Prostate gland (tissue), 2 donors: ENCODE data around the gene CCBE1. TPM values are rescaled to one million over a fixed set of nuclear protein-coding genes. Genes with fewer than 3 reads are reported as not detected.

Source experiments
- DNase-seq: peaks from one replicate; pipeline ENCODE4 v3.0.0-alpha.2; 2019; ENCODE audit warnings: low spot score
- H3K27ac ChIP-seq, 2 donors: fragments of 200-600 bp; sonication (generic); 2 replicates each; pipeline ENCODE4 v1.5.1; 2017 to 2019
- H3K27me3 ChIP-seq: fragments of 200-600 bp; sonication (generic); replicated peaks from 2 replicates; pipeline ENCODE4 v1.5.1; 2019; ENCODE audit not compliant: insufficient read depth
- H3K36me3 ChIP-seq, 2 donors: fragments of 200-600 bp; sonication (generic); 1 replicate in 1 of 2; 2 replicates in 1 of 2; pipeline versions ENCODE4 v1.5.1 to v1.8.1; 2017 to 2019
- H3K4me1 ChIP-seq: fragments of 200-600 bp; sonication (generic); replicated peaks from 2 replicates; pipeline ENCODE4 v1.5.1; 2019
- H3K4me3 ChIP-seq, 2 donors: fragments of 200-600 bp; sonication (generic); 2 replicates each; pipeline ENCODE4 v1.5.1; 2017 to 2019
- H3K9me3 ChIP-seq: fragments of 200-600 bp; sonication (generic); 2 replicates; pipeline ENCODE4 v1.5.1; 2017
- CTCF ChIP-seq, 4 experiments: fragments of 200-600 bp in 2 of 4; fragments of 450-650 bp in 2 of 4; sonication (generic) in 2 of 4; IDR thresholded peaks; 1 replicate in 3 of 4; 2 replicates in 1 of 4; pipeline ENCODE4 v1.5.1; 2016 to 2019; ENCODE audit warnings: antibody characterized with exemption in 4 of 4, mild to moderate bottlenecking in 2 of 4, moderate library complexity in 2 of 4
- POLR2A ChIP-seq: fragments of 450-650 bp; IDR thresholded peaks from one replicate; pipeline ENCODE4 v1.6.1; 2016; ENCODE audit warnings: antibody characterized with exemption, mild to moderate bottlenecking
- POLR2AphosphoS5 ChIP-seq: sonication (generic); formaldehyde crosslinking; IDR thresholded peaks from one replicate; pipeline ENCODE4 v1.6.1; 2017; ENCODE audit warnings: antibody characterized with exemption
- WGBS: methylation state at CpG from one replicate; pipeline ENCODE4 v1.1.5; 2018; 5-methylcytosine and 5-hydroxymethylcytosine counted together
- intact Hi-C: fragments of 100-400 bp; cut with DNase I; formaldehyde crosslinking; loops from one replicate; pipeline ENCODE4 v1.14.2; 2022
- total RNA-seq, 2 donors: library from RNA; depleted of rRNA; stranded (reverse); fragments of >200 nt; gene quantifications; one replicate each; pipeline ENCODE4 v1.1.0, GENCODE V29; 2016

Gene CCBE1
- total RNA-seq, 2 donors from 2014 or later: 1.8 to 2.0 TPM

- intact Hi-C loops: no loop called here
- no peak for DNase-seq
- Histone ChIP-seq H3K9me3 (no peaks in the 10 kb centered on the region), H3K4me3 (no peak overlapping the region), H3K36me3 (no peaks in the 10 kb centered on the region), H3K27me3 (no peaks in the 10 kb centered on the region), H3K4me1 (no peaks in the 10 kb centered on the region), H3K27ac (no peak overlapping the region)
- TF ChIP-seq CTCF (IDR thresholded peaks at IDR 0.05) (no peak), POLR2AphosphoS5 (no peak), POLR2A (no peak)
- 75% methylated on average over 2 of the region's 2 CpGs for WGBS
Observed at GRCh38 chr18:59646963-59647307, 50.3 kb downstream of the CCBE1 start.

GRCh38 chr18:59646228-59646962 lies 50.8 kb downstream of the CCBE1 start:
- 70% methylated on average over 11 of the region's 11 CpGs for WGBS
- H3K27ac ChIP-seq: no peak overlapping the region
- no peaks in the 10 kb centered on the region for H3K36me3 ChIP-seq
- no peaks in the 10 kb centered on the region for H3K27me3 ChIP-seq
- no peaks in the 10 kb centered on the region for H3K9me3 ChIP-seq
- TF ChIP-seq CTCF (IDR thresholded peaks at IDR 0.05) (no peak), POLR2AphosphoS5 (no peak), POLR2A (no peak)
- H3K4me3 ChIP-seq: no peak overlapping the region
- intact Hi-C loops: no loop called here
- H3K4me1 ChIP-seq: no peaks in the 10 kb centered on the region
- DNase-seq: no peak

GRCh38 chr18:59643740-59644139 lies 53.5 kb downstream of the CCBE1 start:
- H3K9me3 ChIP-seq: no peaks in the 10 kb centered on the region
- H3K27ac ChIP-seq: no peak overlapping the region
- no peak overlapping the region for H3K4me3 ChIP-seq
- H3K4me1 ChIP-seq: no peaks in the 10 kb centered on the region
- no peak for DNase-seq
- intact Hi-C loops: no loop called here
- TF ChIP-seq POLR2A (no peak), POLR2AphosphoS5 (no peak), CTCF (IDR thresholded peaks at IDR 0.05) (no peak)
- 93% methylated on average over 6 of the region's 6 CpGs for WGBS
- H3K27me3 ChIP-seq: no peaks in the 10 kb centered on the region
- H3K36me3 ChIP-seq: no peaks in the 10 kb centered on the region

GRCh38 chr18:59640721-59641120 lies 56.5 kb downstream of the CCBE1 start:
- TF ChIP-seq CTCF (IDR thresholded peaks at IDR 0.05) (no peak), POLR2A (no peak), POLR2AphosphoS5 (no peak)
- no peak for DNase-seq
- no peaks in the 10 kb centered on the region for H3K4me1 ChIP-seq
- H3K27ac ChIP-seq: no peak overlapping the region
- no peaks in the 10 kb centered on the region for H3K36me3 ChIP-seq
- WGBS: 95% methylated on average over 3 of the region's 3 CpGs
- H3K4me3 ChIP-seq: no peak overlapping the region
- intact Hi-C loops: no loop called here
- H3K27me3 ChIP-seq: no peaks in the 10 kb centered on the region
- H3K9me3 ChIP-seq: no peaks in the 10 kb centered on the region

GRCh38 chr18:59639821-59640220 lies 57.4 kb downstream of the CCBE1 start:
- H3K27ac ChIP-seq: no peak overlapping the region
- H3K4me1 ChIP-seq: no peaks in the 10 kb centered on the region
- no peaks in the 10 kb centered on the region for H3K9me3 ChIP-seq
- intact Hi-C loops: no loop called here
- H3K27me3 ChIP-seq: no peaks in the 10 kb centered on the region
- no peaks in the 10 kb centered on the region for H3K36me3 ChIP-seq
- WGBS: 73% methylated on average over 5 of the region's 5 CpGs
- DNase-seq: no peak
- no peak overlapping the region for H3K4me3 ChIP-seq
- TF ChIP-seq POLR2A (no peak), CTCF (IDR thresholded peaks at IDR 0.05) (no peak), POLR2AphosphoS5 (no peak)
